K562 (cell line): ENCODE results near the gene HNRNPA2B1. TPM values are rescaled to one million over a fixed set of nuclear protein-coding genes. Genes with fewer than 3 reads are reported as not detected.

Experiments
- CEBPG ChIP-seq, 3 experiments: fragments of 200-800 bp in 1 of 3; sonication (Bioruptor generic) in 1 of 3; sonication (generic) in 1 of 3; formaldehyde crosslinking in 1 of 3; IDR thresholded peaks in 2 of 3; conservative IDR thresholded peaks in 1 of 3; 2 replicates each; pipeline versions ENCODE4 v1.6.1 to v1.8.0; 2016 to 2022; ENCODE audit warnings: missing compliant biosample characterization in 2 of 3, missing genetic modification characterization in 2 of 3, mild to moderate bottlenecking in 1 of 3, missing genetic modification reagents in 1 of 3
- GATAD2A ChIP-seq: fragments of 450-650 bp; IDR thresholded peaks from 2 replicates; pipeline ENCODE4 v1.6.1; 2017
- GATAD2B ChIP-seq: fragments of 450-650 bp; IDR thresholded peaks from 2 replicates; pipeline ENCODE4 v1.6.1; 2017; ENCODE audit warnings: mild to moderate bottlenecking, borderline replicate concordance
- KLF6 ChIP-seq: fragments of 250-450 bp; sonication (Bioruptor Pico); IDR thresholded peaks from 2 replicates; pipeline ENCODE4 v1.4.0; 2020; ENCODE audit warnings: mild to moderate bottlenecking, moderate library complexity, borderline replicate concordance
- PPARD ChIP-seq: fragments of 250-450 bp; sonication (Bioruptor Pico); IDR thresholded peaks from 2 replicates; pipeline ENCODE4 v1.8.0; 2022; ENCODE audit warnings: inconsistent platforms, mild to moderate bottlenecking, moderate library complexity
- PTTG1 ChIP-seq: fragments of 450-650 bp; IDR thresholded peaks from 2 replicates; pipeline ENCODE4 v1.6.1; 2016; ENCODE audit warnings: low read depth, mild to moderate bottlenecking, missing genetic modification characterization, missing compliant biosample characterization
- TBP ChIP-seq: optimal IDR thresholded peaks from 2 replicates; pipeline ENCODE3; 2011; ENCODE audit warnings: low read depth, low read length, improper control_type of control experiment
- TCFL5 ChIP-seq: fragments of 250-450 bp; sonication (Bioruptor Pico); conservative IDR thresholded peaks from 2 replicates; pipeline ENCODE4 v1.6.1; 2021; ENCODE audit warnings: mild to moderate bottlenecking, moderate library complexity, matching md5 sums
- TFAP4 ChIP-seq: sonication (generic); formaldehyde crosslinking; IDR thresholded peaks from 2 replicates; pipeline ENCODE4 v1.8.0; 2022; ENCODE audit warnings: missing genetic modification reagents, mild to moderate bottlenecking, moderate library complexity, borderline replicate concordance
- ZBTB12 ChIP-seq: fragments of 250-450 bp; sonication (Bioruptor Pico); IDR thresholded peaks from 2 replicates; pipeline ENCODE4 v1.4.0; 2020
- ZNF140 ChIP-seq: fragments of 250-450 bp; sonication (Bioruptor Pico); IDR thresholded peaks from 2 replicates; pipeline ENCODE4 v1.8.0; 2021; ENCODE audit warnings: moderate library complexity, mild to moderate bottlenecking, inconsistent platforms
- ZNF184 ChIP-seq: sonication (generic); formaldehyde crosslinking; IDR thresholded peaks from 2 replicates; pipeline ENCODE4 v1.5.0; 2020; ENCODE audit warnings: missing genetic modification reagents
- ZNF318 ChIP-seq, 2 experiments: fragments of 450-650 bp; IDR thresholded peaks; 2 replicates each; pipeline ENCODE4 v1.6.1; 2016; ENCODE audit warnings: mild to moderate bottlenecking in 2 of 2, borderline replicate concordance in 1 of 2, low read depth in 1 of 2, moderate library complexity in 1 of 2
- ZNF445 ChIP-seq: fragments of 250-450 bp; sonication (Bioruptor Pico); IDR thresholded peaks from 2 replicates; pipeline ENCODE4 v1.4.0; 2020; ENCODE audit warnings: low read depth, mild to moderate bottlenecking, moderate library complexity
- ZNF589 ChIP-seq: fragments of 200-800 bp; sonication (Bioruptor generic); IDR thresholded peaks from 2 replicates; pipeline ENCODE4 v1.6.1; 2016; ENCODE audit warnings: low read depth, missing genetic modification characterization, missing compliant biosample characterization
- ZNF764 ChIP-seq: fragments of 250-450 bp; sonication (Bioruptor Pico); IDR thresholded peaks from 2 replicates; pipeline ENCODE4 v1.4.0; 2020; ENCODE audit warnings: low read depth, mild to moderate bottlenecking, moderate library complexity
- ZSCAN29 ChIP-seq: fragments of 450-650 bp; IDR thresholded peaks from 2 replicates; pipeline ENCODE4 v1.6.1; 2017
- polyA plus RNA-seq, 8 experiments: library from polyadenylated mRNA; depleted of rRNA in 4 of 8; stranded (reverse) in 5 of 8; unstranded in 3 of 8; fragments of >200 nt; fragmentation: Nextera tagmentation in 2 of 8; fragmentation: Illumina TruSeq in 1 of 8; extraction: Ambion mirVana in 2 of 8; extraction: Trizol in 1 of 8; gene quantifications; 2 replicates each; pipeline versions ENCODE4 v1.2.1 to v1.2.3, GENCODE V29; 2011 to 2014; ENCODE audit warnings: inconsistent platforms in 1 of 8, missing spikeins in 1 of 8
- total RNA-seq, 7 experiments: library from RNA; depleted of rRNA in 6 of 7; stranded (reverse); fragments of >200 nt in 6 of 7; fragmentation: Illumina TruSeq in 2 of 7; extraction: Trizol in 2 of 7; gene quantifications; 2 replicates each; pipeline versions ENCODE4 v1.2.1 to v1.2.3, GENCODE V29; 2011 to 2021; ENCODE audit warnings: low replicate concordance in 1 of 7

HNRNPA2B1 gene
- total and polyA plus RNA-seq, 9 of the 15 experiments (the other 6 are each of a cell fraction or from before 2014, with no cell fraction given) = 630 to 1,989 (median 865) TPM

GRCh38 chr7:26233902-26234511 lies 33.5 kb upstream of the HNRNPA2B1 start (continued):
- no peak for TF ChIP-seq CEBPG (CRISPR knock-in tag; IDR thresholded peaks at IDR 0.05)
- TF ChIP-seq CEBPG (tag; conservative IDR thresholded peaks at IDR 0.05 in 1 of 2, IDR thresholded peaks at IDR 0.05 in 1 of 2) = peak in 1 of 2 experiments; percentile 38; a peak in 1 of 4 replicates
- TF ChIP-seq PPARD = no peak
- no peak for TF ChIP-seq ZSCAN29
- no peak for TF ChIP-seq ZNF184
- peak; percentile 49 for TF ChIP-seq TBP
- TF ChIP-seq ZNF589 = peak; percentile 93
- peak; percentile 47; the same call in 1 of the 2 replicates for TF ChIP-seq ZBTB12
- TF ChIP-seq KLF6 (CRISPR knock-in tag) = peak; percentile 88; the same call in 1 of the 2 replicates
- TF ChIP-seq TFAP4 (CRISPR knock-in tag) = no peak
- TF ChIP-seq ZNF445 (CRISPR knock-in tag) = peak; percentile 50; the same call in 1 of the 2 replicates
- TF ChIP-seq GATAD2B = 0 out of 2 replicates have a peak, but pooled peaks have one; percentile 11
- peak; percentile 63; the same call in 1 of the 2 replicates for TF ChIP-seq ZNF764
- peak; percentile 81 for TF ChIP-seq PTTG1 (tag)
- peak in 1 of 2 experiments; percentile 45; a peak in 1 of 4 replicates for TF ChIP-seq ZNF318 (IDR thresholded peaks at IDR 0.05; ENCODE audit: borderline replicate concordance in 1 of 2, low read depth in 1 of 2)
- peak; percentile 70; the same call in 1 of the 2 replicates for TF ChIP-seq GATAD2A
- peak; percentile 76; the same call in 1 of the 2 replicates for TF ChIP-seq TCFL5
- no peak for TF ChIP-seq ZNF140
